HUES6 (cell line): ENCODE measurements around the gene SCGN.

ENCODE experiments used
- H3K27ac ChIP-seq: 2 replicates; pipeline ENCODE4 v1.7.0; 2013; ENCODE audit warnings: low read depth, mild to moderate bottlenecking, low read length, inconsistent platforms
- H3K27me3 ChIP-seq: 2 replicates; pipeline ENCODE4 v1.6.1; 2013; ENCODE audit warnings: low read length; ENCODE audit not compliant: control insufficient read depth, insufficient read depth
- H3K36me3 ChIP-seq: 2 replicates; pipeline ENCODE4 v1.6.1; 2013; ENCODE audit warnings: low read length; ENCODE audit not compliant: control insufficient read depth, insufficient read depth
- H3K4me1 ChIP-seq: 2 replicates; pipeline ENCODE4 v1.6.1; 2013; ENCODE audit warnings: low read length; ENCODE audit not compliant: control insufficient read depth, insufficient read depth
- H3K4me3 ChIP-seq: 2 replicates; pipeline ENCODE4 v1.5.1; 2013; ENCODE audit warnings: low read depth, low read length
- H3K9ac ChIP-seq: one replicate; pipeline ENCODE4 v1.6.1; 2013; ENCODE audit warnings: mild to moderate bottlenecking, low read length
- H3K9me3 ChIP-seq: 2 replicates; pipeline ENCODE4 v1.6.1; 2013; ENCODE audit warnings: low read depth, low read length; ENCODE audit not compliant: control insufficient read depth, insufficient read depth

The SCGN gene, protein sequence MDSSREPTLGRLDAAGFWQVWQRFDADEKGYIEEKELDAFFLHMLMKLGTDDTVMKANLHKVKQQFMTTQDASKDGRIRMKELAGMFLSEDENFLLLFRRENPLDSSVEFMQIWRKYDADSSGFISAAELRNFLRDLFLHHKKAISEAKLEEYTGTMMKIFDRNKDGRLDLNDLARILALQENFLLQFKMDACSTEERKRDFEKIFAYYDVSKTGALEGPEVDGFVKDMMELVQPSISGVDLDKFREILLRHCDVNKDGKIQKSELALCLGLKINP

DNA sequence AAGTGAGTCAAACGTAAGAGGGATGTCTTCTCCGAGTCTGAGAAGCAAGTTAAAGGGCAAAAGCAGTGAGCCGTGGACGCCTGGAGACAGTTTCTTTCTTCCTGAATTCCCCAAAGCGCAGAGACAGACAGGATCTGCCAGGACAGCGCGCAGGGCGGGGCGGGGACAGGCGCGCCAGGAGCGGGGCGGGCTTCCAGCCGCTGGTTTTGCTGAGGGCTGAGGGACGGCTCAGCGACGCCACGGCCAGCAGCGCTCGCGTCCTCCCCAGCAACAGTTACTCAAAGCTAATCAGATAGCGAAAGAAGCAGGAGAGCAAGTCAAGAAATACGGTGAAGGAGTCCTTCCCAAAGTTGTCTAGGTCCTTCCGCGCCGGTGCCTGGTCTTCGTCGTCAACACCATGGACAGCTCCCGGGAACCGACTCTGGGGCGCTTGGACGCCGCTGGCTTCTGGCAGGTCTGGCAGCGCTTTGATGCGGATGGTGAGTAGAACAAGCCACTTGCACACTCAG is at the start of gene SCGN:
Gene SCGN, plus strand, starts transcription at position 209 of the 509 bp plus-strand sequence. Its CDS starts 189 bp downstream, at position 398.
- Histone ChIP-seq H3K4me3 (peak within 1 kb of the TSS; percentile 53), H3K27me3 (peaks cover 71% of the 10 kb centered on the region), H3K9me3 (no peaks in the 10 kb centered on the region), H3K36me3 (no peaks in the 10 kb centered on the region), H3K4me1 (peaks cover 3% of the 10 kb centered on the region), H3K9ac (no peak within 1 kb of the TSS), H3K27ac (no peak within 1 kb of the TSS)

DNA sequence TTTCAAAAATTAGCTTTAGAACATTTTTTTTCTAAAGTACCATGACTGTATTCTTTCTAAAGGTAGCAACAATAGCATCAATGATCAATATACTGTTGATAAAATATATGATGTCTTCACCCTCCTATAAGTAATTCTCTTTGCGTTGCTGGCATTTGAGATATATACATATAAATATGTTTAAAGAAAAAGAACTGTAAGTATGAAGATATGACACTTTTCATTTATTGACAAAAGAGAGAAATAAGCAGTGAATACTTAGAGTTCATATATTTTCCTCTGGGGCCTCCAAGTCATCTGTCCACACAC is 49.4 kb upstream of the SCGN start:
- H3K36me3 ChIP-seq: no peaks in the 10 kb centered on the region
- H3K9ac ChIP-seq: no peak overlapping the region
- no peak overlapping the region for H3K4me3 ChIP-seq
- no peaks in the 10 kb centered on the region for H3K9me3 ChIP-seq
- no peaks in the 10 kb centered on the region for H3K27me3 ChIP-seq
- no peaks in the 10 kb centered on the region; the same call in 1 of the 2 replicates for H3K4me1 ChIP-seq
- no peak overlapping the region for H3K27ac ChIP-seq

DNA sequence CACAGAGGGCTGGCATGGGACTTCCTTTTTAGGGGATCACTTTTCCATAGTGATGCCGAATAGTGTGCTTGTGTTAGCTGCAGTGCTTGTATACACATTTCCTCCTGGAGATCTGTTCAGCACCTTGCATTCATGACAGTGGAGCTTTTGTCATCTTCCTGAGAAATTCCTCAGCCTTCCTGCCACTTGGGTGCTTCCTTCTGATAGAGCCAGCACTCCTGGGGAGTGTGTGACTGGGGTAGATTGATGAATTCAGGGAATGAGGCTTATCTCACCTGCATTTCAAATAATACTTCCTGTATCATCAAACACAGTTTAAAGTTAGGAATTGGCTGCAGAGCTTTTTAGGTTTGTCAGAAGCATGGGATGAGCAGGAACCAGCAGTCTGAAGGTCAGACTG is 48.8 kb upstream of the SCGN start:
- H3K36me3 ChIP-seq: no peaks in the 10 kb centered on the region
- H3K27me3 ChIP-seq: no peaks in the 10 kb centered on the region
- H3K27ac ChIP-seq: no peak overlapping the region
- H3K4me3 ChIP-seq: no peak overlapping the region
- H3K9me3 ChIP-seq: no peaks in the 10 kb centered on the region
- no peaks in the 10 kb centered on the region; the same call in 1 of the 2 replicates for H3K4me1 ChIP-seq
- H3K9ac ChIP-seq: no peak overlapping the region

DNA sequence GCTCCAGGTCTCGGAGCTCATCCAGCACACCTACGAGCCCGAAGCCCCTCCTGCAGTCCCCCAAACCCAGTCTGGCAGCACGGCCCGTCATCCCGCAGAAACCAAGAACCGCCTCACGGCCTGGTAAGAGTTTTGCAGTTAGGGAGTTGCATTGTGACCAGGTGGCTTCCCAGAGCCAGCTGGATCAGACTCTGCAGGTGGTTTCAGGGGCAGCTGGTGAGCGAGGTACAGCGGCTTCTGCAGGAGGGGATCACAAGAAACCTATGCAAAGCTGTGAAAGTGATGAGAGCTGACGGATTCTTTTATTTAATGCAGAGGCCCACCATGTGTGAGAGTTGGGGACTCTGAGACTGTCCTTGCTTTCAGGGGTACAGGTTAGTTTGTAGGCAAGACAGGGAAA is 45.9 kb upstream of the SCGN start:
- Histone ChIP-seq H3K4me3 (no peak overlapping the region), H3K9me3 (no peaks in the 10 kb centered on the region), H3K27me3 (no peaks in the 10 kb centered on the region), H3K36me3 (peaks cover 6% of the 10 kb centered on the region; the same call in 1 of the 2 replicates), H3K4me1 (no peaks in the 10 kb centered on the region), H3K9ac (no peak overlapping the region), H3K27ac (no peak overlapping the region)

DNA sequence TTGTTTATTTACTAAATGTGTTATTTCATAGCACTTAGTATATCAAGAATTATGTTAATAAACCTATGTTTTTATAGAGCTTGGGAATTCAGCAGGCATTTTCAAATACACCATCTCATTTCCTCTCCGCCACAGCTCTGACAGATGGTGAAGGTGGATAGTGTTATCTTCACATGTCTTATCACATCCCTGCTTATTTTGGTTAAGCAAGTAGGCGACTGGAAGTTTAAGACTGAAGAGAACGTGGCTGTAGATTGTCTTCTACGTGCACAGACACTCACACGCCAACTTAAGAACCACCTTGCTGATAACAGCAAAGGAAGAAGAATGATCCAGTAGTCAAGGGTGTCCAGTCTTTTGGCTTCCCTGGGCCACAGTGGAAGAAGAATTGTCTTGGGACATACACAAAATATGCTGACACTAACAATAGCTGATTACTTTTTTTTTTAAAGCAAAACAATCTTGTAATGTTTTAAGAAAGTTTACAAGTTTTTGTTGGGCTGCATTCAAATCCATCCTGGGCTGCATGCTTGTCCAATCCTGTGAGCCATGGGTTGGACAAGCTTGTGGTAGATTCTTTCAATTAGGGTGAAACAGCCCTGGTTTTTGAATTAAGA is 43.3 kb upstream of the SCGN start:
- H3K9me3 ChIP-seq: no peaks in the 10 kb centered on the region
- H3K27ac ChIP-seq: no peak overlapping the region
- H3K9ac ChIP-seq: no peak overlapping the region
- H3K4me3 ChIP-seq: no peak overlapping the region
- no peaks in the 10 kb centered on the region for H3K4me1 ChIP-seq
- no peaks in the 10 kb centered on the region for H3K27me3 ChIP-seq
- H3K36me3 ChIP-seq: peaks cover 10% of the 10 kb centered on the region; the same call in 1 of the 2 replicates

DNA sequence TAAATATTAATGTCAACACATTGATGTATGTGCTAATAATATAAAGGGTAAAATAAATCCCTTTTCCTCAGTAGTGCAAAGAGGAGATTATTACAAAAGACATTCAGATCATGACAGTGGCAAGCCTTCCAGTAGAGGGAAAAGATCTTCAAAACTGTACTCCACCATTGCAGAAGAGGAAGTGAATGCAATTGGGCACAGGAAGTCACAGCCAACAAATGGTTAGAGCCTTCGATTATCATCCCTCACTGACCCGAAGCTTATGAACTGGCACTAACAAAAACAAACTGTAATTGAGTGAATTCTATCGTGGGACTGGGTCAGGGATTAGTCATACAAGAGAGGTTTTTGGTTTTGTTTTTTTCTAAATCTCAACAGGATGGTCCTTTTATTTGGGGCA is 39.3 kb upstream of the SCGN start:
- Histone ChIP-seq H3K9me3 (no peaks in the 10 kb centered on the region), H3K27me3 (no peaks in the 10 kb centered on the region), H3K9ac (no peak overlapping the region), H3K36me3 (peaks cover 10% of the 10 kb centered on the region; the same call in 1 of the 2 replicates), H3K4me3 (no peak overlapping the region), H3K27ac (no peak overlapping the region), H3K4me1 (no peaks in the 10 kb centered on the region)

DNA sequence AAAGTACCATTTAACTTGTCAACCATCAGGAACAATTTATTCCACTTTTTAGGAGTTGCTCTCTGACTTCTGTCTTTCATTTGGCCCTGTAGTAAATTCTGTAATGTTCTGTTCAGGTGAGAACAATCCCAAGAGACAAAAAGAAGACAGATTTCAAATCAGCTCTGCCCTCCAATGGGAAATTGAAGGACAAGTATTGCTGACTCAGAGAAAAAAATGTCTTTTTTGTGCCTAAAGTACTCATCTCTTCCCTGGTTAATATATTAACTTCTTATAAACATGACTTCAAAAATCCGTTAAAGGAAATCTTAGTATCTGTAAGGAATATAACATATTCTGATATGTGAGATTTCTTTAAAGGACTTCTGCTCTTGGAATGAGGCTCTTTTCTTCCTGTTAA is 38.6 kb upstream of the SCGN start:
- H3K4me3 ChIP-seq: no peak overlapping the region
- no peak overlapping the region for H3K27ac ChIP-seq
- H3K36me3 ChIP-seq: peaks cover 10% of the 10 kb centered on the region; the same call in 1 of the 2 replicates
- no peaks in the 10 kb centered on the region for H3K4me1 ChIP-seq
- H3K9me3 ChIP-seq: no peaks in the 10 kb centered on the region
- H3K9ac ChIP-seq: no peak overlapping the region
- no peaks in the 10 kb centered on the region for H3K27me3 ChIP-seq

DNA sequence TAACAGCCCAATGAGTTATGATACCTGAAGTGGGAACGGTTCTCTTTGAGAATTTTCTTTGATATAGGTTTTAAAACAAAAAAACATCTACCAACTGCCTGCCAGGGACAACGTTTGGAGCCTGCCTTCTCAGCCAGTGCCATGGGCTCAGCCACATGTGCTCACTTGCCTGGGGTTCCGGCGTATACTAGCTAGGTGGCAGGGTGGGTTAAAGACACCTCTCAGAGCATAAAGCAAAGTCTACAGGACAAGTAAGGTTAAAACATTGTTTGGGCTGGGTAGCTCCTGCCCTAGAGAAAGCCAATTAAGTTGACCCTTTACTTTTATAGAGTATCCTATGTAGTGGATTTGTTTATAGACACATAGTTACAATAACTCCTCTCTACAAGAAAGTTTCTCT is 38.0 kb upstream of the SCGN start:
- H3K4me1 ChIP-seq: no peaks in the 10 kb centered on the region
- no peaks in the 10 kb centered on the region for H3K27me3 ChIP-seq
- H3K9ac ChIP-seq: no peak overlapping the region
- no peak overlapping the region for H3K4me3 ChIP-seq
- no peak overlapping the region for H3K27ac ChIP-seq
- H3K9me3 ChIP-seq: no peaks in the 10 kb centered on the region
- peaks cover 10% of the 10 kb centered on the region; the same call in 1 of the 2 replicates for H3K36me3 ChIP-seq

DNA sequence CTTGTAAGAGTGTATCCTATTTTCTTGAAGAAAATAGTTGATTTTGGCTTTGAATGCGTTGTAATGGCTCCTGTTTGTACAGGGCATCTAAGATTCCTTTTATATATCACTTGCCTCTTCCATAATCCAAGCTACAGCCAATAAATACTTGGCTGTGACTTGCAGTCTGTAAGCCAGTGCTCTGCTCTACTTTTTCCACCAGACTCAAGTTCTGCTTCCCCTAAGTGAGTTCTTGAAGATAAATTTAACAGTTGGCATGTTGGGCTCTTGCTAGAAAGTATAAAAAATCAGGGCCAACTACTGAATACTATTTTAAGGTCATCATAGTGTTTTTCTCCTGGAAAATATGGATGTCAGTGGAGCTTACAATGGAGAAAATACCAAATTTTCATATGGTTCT is 36.5 kb upstream of the SCGN start:
- H3K4me1 ChIP-seq: no peaks in the 10 kb centered on the region
- H3K9ac ChIP-seq: no peak overlapping the region
- H3K36me3 ChIP-seq: peaks cover 5% of the 10 kb centered on the region; the same call in 1 of the 2 replicates
- no peak overlapping the region for H3K4me3 ChIP-seq
- H3K27me3 ChIP-seq: no peaks in the 10 kb centered on the region
- H3K9me3 ChIP-seq: no peaks in the 10 kb centered on the region
- no peak overlapping the region for H3K27ac ChIP-seq

DNA sequence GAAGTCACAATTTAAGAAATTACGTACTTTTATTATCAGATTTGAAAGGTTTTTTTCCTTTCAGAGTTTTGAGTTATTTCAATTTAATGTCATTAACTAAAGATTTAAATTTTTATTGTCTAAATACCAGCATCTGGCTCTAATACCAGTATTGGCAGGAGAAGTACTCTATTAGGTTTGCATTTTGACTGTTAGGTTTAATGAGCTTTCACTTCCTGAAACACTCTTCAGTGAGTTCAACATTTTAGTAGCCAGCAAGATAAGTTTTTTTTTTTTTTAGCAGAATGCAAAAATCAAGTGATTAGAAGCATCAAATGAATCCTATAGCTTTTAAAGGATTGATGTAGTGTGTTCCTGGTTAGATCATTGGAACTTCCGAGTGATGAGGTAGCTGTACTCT is 34.0 kb upstream of the SCGN start:
- Histone ChIP-seq H3K9me3 (no peaks in the 10 kb centered on the region), H3K27me3 (no peaks in the 10 kb centered on the region), H3K27ac (no peak overlapping the region), H3K36me3 (no peaks in the 10 kb centered on the region), H3K4me3 (no peak overlapping the region), H3K9ac (no peak overlapping the region), H3K4me1 (no peaks in the 10 kb centered on the region; the same call in 1 of the 2 replicates)

DNA sequence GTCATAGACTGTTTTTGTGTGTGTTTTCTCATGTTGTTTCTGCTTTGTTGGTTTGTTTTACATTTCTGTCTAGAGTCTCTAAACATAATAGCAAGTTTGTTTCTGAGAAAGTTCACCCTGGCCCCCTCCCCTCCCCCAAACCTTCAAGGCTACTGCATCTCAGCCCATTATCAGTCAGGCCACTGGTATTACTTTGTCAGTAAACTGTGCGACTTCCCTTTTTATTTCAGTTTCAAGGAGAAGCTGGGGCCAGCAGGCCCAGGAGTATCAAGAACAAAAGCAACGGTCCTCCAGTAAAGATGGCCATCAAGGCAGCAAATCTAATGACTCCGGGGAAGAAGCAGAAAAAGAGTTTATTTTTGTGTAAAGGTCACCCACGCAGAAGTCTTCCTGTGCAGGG is 32.8 kb upstream of the SCGN start:
- Histone ChIP-seq H3K27me3 (no peaks in the 10 kb centered on the region), H3K9me3 (no peaks in the 10 kb centered on the region), H3K36me3 (no peaks in the 10 kb centered on the region), H3K4me1 (peaks cover 4% of the 10 kb centered on the region; the same call in 1 of the 2 replicates), H3K9ac (no peak overlapping the region), H3K4me3 (no peak overlapping the region), H3K27ac (no peak overlapping the region)
